Activated B cell treated with CpG ODN at 0.5 μM for 24 hours (primary cell): ENCODE results near the gene LY86. TPM values are rescaled to one million over a fixed set of nuclear protein-coding genes. Genes with fewer than 3 reads are reported as not detected.
A peak's percentile ranks its signal among the peaks of the same experiment; 100 is the strongest.

Experiments
- ATAC-seq: fragments of 200-7000 bp; cut with Tn5 transposase; one replicate; pipeline ENCODE4 v1.10.0; 2021; ENCODE audit warnings: low read depth, mild to moderate bottlenecking, moderate library complexity
- CTCF ChIA-PET: fragments of 350-600 bp; sonication (Branson Sonifier 250); formaldehyde crosslinking; loops from one replicate; lab custom pipeline; 2021; ENCODE audit warnings: antibody characterized with exemption; lab: Charles Lee
- POLR2A ChIA-PET: fragments of 350-600 bp; sonication (Branson Sonifier 250); formaldehyde crosslinking; loops from one replicate; lab custom pipeline; 2021; ENCODE audit warnings: antibody characterized with exemption; lab: Charles Lee
- DNase-seq: peaks from one replicate; pipeline ENCODE4 v3.0.0; 2022
- H3K27ac Mint-ChIP-seq: one replicate; pipeline ENCODE4 v1.8.0; 2020; ENCODE audit warnings: mixed read lengths
- H3K27me3 Mint-ChIP-seq: one replicate; pipeline ENCODE4 v1.8.0; 2021; ENCODE audit warnings: mixed read lengths
- H3K36me3 Mint-ChIP-seq: one replicate; pipeline ENCODE4 v1.8.0; 2021; ENCODE audit warnings: low read depth, mixed read lengths
- H3K4me1 Mint-ChIP-seq: one replicate; pipeline ENCODE4 v1.8.0; 2021; ENCODE audit warnings: mixed read lengths
- H3K4me3 Mint-ChIP-seq: one replicate; pipeline ENCODE4 v1.8.0; 2020; ENCODE audit warnings: mild to moderate bottlenecking, mixed read lengths
- H3K9me3 Mint-ChIP-seq: one replicate; pipeline ENCODE4 v1.8.0; 2020; ENCODE audit warnings: mixed read lengths
- CTCF ChIP-seq: fragments of 200-600 bp; IDR thresholded peaks from one replicate; pipeline ENCODE4 v1.8.0; 2022; ENCODE audit warnings: antibody characterized with exemption, mild to moderate bottlenecking
- intact Hi-C: fragments of 100-400 bp; cut with micrococcal nuclease; formaldehyde crosslinking; loops from one replicate; pipeline ENCODE4 v1.15.1; 2024
- total RNA-seq: library from RNA; stranded (reverse); gene quantifications from 2 replicates; pipeline ENCODE4 v1.2.3, GENCODE V29; 2022

LY86 gene
- total RNA-seq, 1 donor from 2014 or later: 58.1 TPM

GRCh38 chr6:6681075-6681849 is 92.7 kb downstream of the LY86 start:
- TF ChIP-seq CTCF: no peak
- DNase-seq (no peak), ATAC-seq (no peak)
- intact Hi-C loops: no loop called here
- POLR2A ChIA-PET: no interaction called here
- CTCF ChIA-PET: interaction anchor here (0.7 kb wide), 1 partner anchor 71 kb away, joined by 3 read pairs; no protein-coding TSS in a partner anchor
- no peak overlapping the region for H3K27ac Mint-ChIP-seq
- no peaks in the 10 kb centered on the region for H3K36me3 Mint-ChIP-seq
- peaks cover 19% of the 10 kb centered on the region for H3K4me1 Mint-ChIP-seq
- H3K9me3 Mint-ChIP-seq: no peaks in the 10 kb centered on the region
- H3K27me3 Mint-ChIP-seq: peaks cover 6% of the 10 kb centered on the region
- H3K4me3 Mint-ChIP-seq: no peak overlapping the region

GRCh38 chr6:6682225-6682624 is 93.7 kb downstream of the LY86 start:
- H3K27me3 Mint-ChIP-seq: peaks cover 3% of the 10 kb centered on the region
- intact Hi-C loops: no loop called here

GRCh38 chr6:6683969-6684833 is 95.7 kb downstream of the LY86 start:
- DNase-seq: no peak
- H3K4me1 Mint-ChIP-seq: peaks cover 16% of the 10 kb centered on the region
- intact Hi-C loops: no loop called here
- ChIA-PET CTCF (interaction anchor here (0.7 kb wide), 1 partner anchor 12 kb away, joined by 3 read pairs; no protein-coding TSS in a partner anchor), POLR2A (no interaction called here)
- no peak overlapping the region for H3K27ac Mint-ChIP-seq
- H3K9me3 Mint-ChIP-seq: no peaks in the 10 kb centered on the region
- no peaks in the 10 kb centered on the region for H3K36me3 Mint-ChIP-seq
- ATAC-seq: peak; percentile 89
- H3K4me3 Mint-ChIP-seq: peak overlapping the region; percentile 25
- H3K27me3 Mint-ChIP-seq: peaks cover 3% of the 10 kb centered on the region
- TF ChIP-seq CTCF: no peak

More at GRCh38 chr6:6682225-6682624, 93.7 kb downstream of the LY86 start:
- ChIA-PET CTCF (interaction anchor here (0.7 kb wide), 1 partner anchor 72 kb away, joined by 3 read pairs; no protein-coding TSS in a partner anchor), POLR2A (no interaction called here)
- no peaks in the 10 kb centered on the region for H3K9me3 Mint-ChIP-seq
- H3K4me1 Mint-ChIP-seq: peaks cover 13% of the 10 kb centered on the region
- no peaks in the 10 kb centered on the region for H3K36me3 Mint-ChIP-seq
- ATAC-seq (no peak), DNase-seq (no peak)
- no peak overlapping the region for H3K27ac Mint-ChIP-seq
- no peak overlapping the region for H3K4me3 Mint-ChIP-seq
- TF ChIP-seq CTCF: no peak

GRCh38 chr6:6685249-6686040 is 96.9 kb downstream of the LY86 start:
- H3K27ac Mint-ChIP-seq: no peak overlapping the region

More at GRCh38 chr6:6685249-6686040, 96.9 kb downstream of the LY86 start:
- TF ChIP-seq CTCF: no peak
- H3K27me3 Mint-ChIP-seq: peaks cover 3% of the 10 kb centered on the region
- no peaks in the 10 kb centered on the region for H3K36me3 Mint-ChIP-seq
- peaks cover 16% of the 10 kb centered on the region for H3K4me1 Mint-ChIP-seq
- ATAC-seq (no peak), DNase-seq (no peak)
- intact Hi-C loops: no loop called here
- no peak overlapping the region for H3K4me3 Mint-ChIP-seq
- no peaks in the 10 kb centered on the region for H3K9me3 Mint-ChIP-seq
- ChIA-PET CTCF (no interaction called here), POLR2A (interaction anchor here (0.5 to 1.0 kb wide), 3 partner anchors 14 to 1494 kb away, joined by 3 read pairs; no protein-coding TSS in a partner anchor)
